Inflammatory macrophage treated with lipopolysaccharide for 1 hour (primary cell): ENCODE results near the gene NRK.
"Not testable (repeated sequence)": the region's sequence is repeated elsewhere in the genome, so short reads cannot be mapped to it uniquely, and the experiment has no call there.

Experiments used
- DNase-seq, 2 donors: peaks; one replicate each; pipeline ENCODE4 v3.0.0-alpha.2; 2020 to 2022

Gene NRK

GRCh38 chrX:105909576-105909975 lies 87.2 kb downstream of the NRK start:
- DNase-seq: no peak

GRCh38 chrX:105910563-105911105 lies 88.3 kb downstream of the NRK start:
- DNase-seq: no peak

GRCh38 chrX:105945266-105945665 lies 122.9 kb downstream of the NRK start:
- no peak for DNase-seq

GRCh38 chrX:105969487-105969886 lies 147.1 kb downstream of the NRK start:
- DNase-seq: no peak

- no peak for DNase-seq
These were observed 150.5 kb downstream of the NRK start for GRCh38 chrX:105972690-105973386.

- no peak for DNase-seq
These were observed 151.0 kb downstream of the NRK start for GRCh38 chrX:105973387-105973739.

- no peak for DNase-seq
These were observed 153.0 kb downstream of the NRK start for GRCh38 chrX:105975382-105975781.

GRCh38 chrX:105981772-105982485 lies 159.6 kb downstream of the NRK start:
- no peak for DNase-seq

GRCh38 chrX:105988487-105988886 lies 166.1 kb downstream of the NRK start:
- not testable (repeated sequence) for DNase-seq

GRCh38 chrX:105999294-105999693 lies 177.0 kb downstream of the NRK start:
- DNase-seq: no peak

- no peak for DNase-seq
These were observed 177.9 kb downstream of the NRK start for GRCh38 chrX:106000203-106000602.

GRCh38 chrX:106000609-106001008 lies 178.3 kb downstream of the NRK start:
- not testable (repeated sequence) for DNase-seq

GRCh38 chrX:106005684-106006083 lies 183.3 kb downstream of the NRK start:
- no peak for DNase-seq

GRCh38 chrX:106007815-106008214 lies 185.5 kb downstream of the NRK start:
- no peak for DNase-seq
